GM12878 (cell line): ENCODE data around the gene TRAPPC4. TPM values are rescaled to one million over a fixed set of nuclear protein-coding genes. Genes with fewer than 3 reads are reported as not detected.

Source experiments
- ATAC-seq: fragments of 200-7000 bp; cut with Tn5 transposase; 3 replicates; pipeline ENCODE4 v1.9.1; 2020; ENCODE audit warnings: mild to moderate bottlenecking, moderate library complexity
- BruUV-seq: library from RNA; stranded (reverse); fragments of 400-500 nt; replicated peaks from 2 replicates; lab custom pipeline; 2021; lab: Mats Ljungman, UMichigan
- CTCF ChIA-PET: fragments of 300-600 bp; sonication (Branson Sonifier 250); formaldehyde crosslinking; extraction: SDS; loops from one replicate; lab custom pipeline; 2021; ENCODE audit warnings: inconsistent platforms; lab: Yijun Ruan, JAX
- POLR2A ChIA-PET: fragments of 350-600 bp; formaldehyde crosslinking; extraction: SDS; loops from one replicate; lab custom pipeline; 2021; ENCODE audit warnings: inconsistent platforms; lab: Charles Lee
- RAD21 ChIA-PET: fragments of 300-600 bp; sonication (Branson Sonifier 250); formaldehyde crosslinking; loops from one replicate; lab custom pipeline; 2023; ENCODE audit warnings: antibody characterized with exemption; ENCODE audit not compliant: unreplicated experiment; lab: Charles Lee
- SMC1A ChIA-PET: fragments of 300-600 bp; sonication (Branson Sonifier 250); formaldehyde crosslinking; loops from one replicate; lab custom pipeline; 2023; ENCODE audit not compliant: unreplicated experiment, uncharacterized antibody; lab: Charles Lee
- DNase-seq: peaks from one replicate; pipeline ENCODE4 v3.0.0-alpha.2; 2011; ENCODE audit warnings: low read depth, low spot score
- FAIRE-seq: peaks from 3 replicates; lab custom pipeline; 2011; peaks lifted over from hg19 to GRCh38; lab: Jason Lieb, UNC
- H2AFZ ChIP-seq: 2 replicates; pipeline ENCODE4 v1.6.0; 2011; ENCODE audit warnings: low read depth, low read length, control low read depth; ENCODE audit not compliant: control insufficient read depth
- H3K27ac ChIP-seq: 2 replicates; pipeline ENCODE4 v1.5.1; 2011; ENCODE audit warnings: control low read depth; ENCODE audit not compliant: control insufficient read depth, insufficient read depth
- H3K27me3 ChIP-seq, 2 experiments: replicated peaks in 1 of 2; 2 replicates each; pipeline versions ENCODE4 v1.6.0 to v1.6.1; 2011; ENCODE audit warnings: low read length in 1 of 2; ENCODE audit not compliant: control insufficient read depth in 2 of 2, insufficient read depth in 2 of 2
- H3K36me3 ChIP-seq, 2 experiments: 2 replicates each; pipeline ENCODE4 v1.5.1; 2011; ENCODE audit warnings: low read length in 1 of 2; ENCODE audit not compliant: control insufficient read depth in 2 of 2, insufficient read depth in 2 of 2
- H3K4me1 ChIP-seq: 2 replicates; pipeline ENCODE4 v1.6.1; 2011; ENCODE audit warnings: mild to moderate bottlenecking, low read length, moderate library complexity, mixed read lengths; ENCODE audit not compliant: control insufficient read depth, insufficient read depth
- H3K4me2 ChIP-seq: 2 replicates; pipeline ENCODE4 v1.6.0; 2011; ENCODE audit warnings: control low read depth; ENCODE audit not compliant: control insufficient read depth, insufficient read depth
- H3K4me3 ChIP-seq: fragments of 200-600 bp; sonication (generic); 2 replicates; pipeline ENCODE4 v1.5.1; 2016
- H3K79me2 ChIP-seq: 2 replicates; pipeline ENCODE4 v1.6.0; 2011; ENCODE audit warnings: low read length; ENCODE audit not compliant: control insufficient read depth, insufficient read depth
- H3K9ac ChIP-seq: 2 replicates; pipeline ENCODE4 v1.8.0; 2011; ENCODE audit warnings: low read length, control low read depth, mixed read lengths; ENCODE audit not compliant: control insufficient read depth, insufficient read depth
- H3K9me3 ChIP-seq: replicated peaks from 3 replicates; pipeline ENCODE4 v1.5.1; 2011; ENCODE audit warnings: mild to moderate bottlenecking, low read length; ENCODE audit not compliant: control insufficient read depth, insufficient read depth
- H4K20me1 ChIP-seq: 2 replicates; pipeline ENCODE4 v1.6.0; 2011; ENCODE audit not compliant: control insufficient read depth, insufficient read depth
- TCF7 ChIP-seq: IDR thresholded peaks from 2 replicates; pipeline ENCODE4 v1.6.1; 2014; ENCODE audit warnings: antibody characterized with exemption, borderline replicate concordance
- ZNF207 ChIP-seq: fragments of 450-650 bp; IDR thresholded peaks from 2 replicates; pipeline ENCODE4 v1.6.1; 2014; ENCODE audit warnings: antibody characterized with exemption, mild to moderate bottlenecking, borderline replicate concordance
- WGBS: methylation state at CpG from one replicate; pipeline ENCODE4 v1.1.6; 2016; ENCODE audit warnings: low lambda C conversion rate; ENCODE audit not compliant: insufficient replicate concordance, insufficient coverage; ENCODE audit errors: missing lambda C conversion rate; 5-methylcytosine and 5-hydroxymethylcytosine counted together
- in situ Hi-C: fragments of 300-500 bp; cut with MboI; formaldehyde crosslinking; loops from 9 replicates; pipeline ENCODE4 v1.14.3; 2018; ENCODE audit warnings: mixed read lengths
- intact Hi-C: fragments of 100-400 bp; cut with micrococcal nuclease; formaldehyde crosslinking; loops from one replicate; pipeline ENCODE4 v1.14.2; 2022; ENCODE audit not compliant: unreplicated experiment
- polyA plus RNA-seq, 11 experiments: library from polyadenylated mRNA; depleted of rRNA in 4 of 11; unstranded in 6 of 11; stranded (reverse) in 5 of 11; fragments of >200 nt; fragmentation: Nextera tagmentation in 4 of 11; fragmentation: Illumina TruSeq in 1 of 11; extraction: Ambion mirVana in 4 of 11; extraction: Trizol in 1 of 11; gene quantifications; 1 replicate in 1 of 11; 2 replicates in 10 of 11; pipeline versions ENCODE4 v1.2.1 to v1.2.3, GENCODE V29; 2011 to 2016; ENCODE audit warnings: inconsistent platforms in 2 of 11, missing spikeins in 2 of 11, low read depth in 1 of 11
- total RNA-seq, 4 experiments: library from RNA; depleted of rRNA in 3 of 4; stranded (reverse); fragments of >200 nt in 3 of 4; fragmentation: Illumina TruSeq in 1 of 4; extraction: Trizol in 1 of 4; gene quantifications; 2 replicates each; pipeline versions ENCODE4 v1.2.1 to v1.2.3, GENCODE V29; 2013 to 2021
- TF ChIP-seq, protein P1 (sequence below): fragments of 450-650 bp; conservative IDR thresholded peaks from 2 replicates; pipeline ENCODE4 v1.6.1; 2017; ENCODE audit warnings: mild to moderate bottlenecking, moderate library complexity
- TF ChIP-seq, protein P2 (sequence below): fragments of 450-650 bp; IDR thresholded peaks from 2 replicates; pipeline ENCODE4 v1.6.1; 2017; ENCODE audit warnings: mild to moderate bottlenecking, low read depth, inconsistent platforms; ENCODE audit not compliant: poor library complexity, severe bottlenecking

TRAPPC4 gene
- total and polyA plus RNA-seq, 10 of the 15 experiments (the other 5 are each of a cell fraction or from before 2014, with no cell fraction given): 61.6 to 231 (median 98.8) TPM

DNA sequence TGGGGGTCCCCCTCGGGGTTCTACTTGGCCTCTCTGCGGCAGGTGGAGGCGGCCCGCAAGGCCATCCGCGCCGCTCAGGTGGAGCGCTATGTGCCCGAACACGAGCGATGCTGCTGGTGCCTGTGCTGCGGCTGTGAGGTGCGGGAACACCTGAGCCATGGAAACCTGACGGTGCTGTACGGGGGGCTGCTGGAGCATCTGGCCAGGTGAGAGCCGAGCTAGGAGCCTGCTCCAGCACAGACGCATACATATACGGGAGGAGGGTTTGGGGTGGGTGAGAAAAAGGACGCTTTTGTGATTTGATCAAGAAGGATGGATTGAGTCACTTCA, 20.2 kb upstream of the TRAPPC4 start:
- no peak for FAIRE-seq
- no peaks in the 10 kb centered on the region for H4K20me1 ChIP-seq
- 0 out of 4 replicates have a peak, but pooled peaks cover 0 to 2% of the 10 kb centered on the region in 2 experiments for H3K36me3 ChIP-seq
- peak overlapping the region; percentile 74 for H3K9ac ChIP-seq
- ChIA-PET RAD21 (interaction anchor here (1.1 to 1.3 kb wide), 2 partner anchors 18 to 87 kb away, joined by 3 read pairs; no protein-coding TSS in a partner anchor), POLR2A (interaction anchor here (1.0 to 1.6 kb wide), 6 partner anchors 20 to 123 kb away, joined by 3 to 7 read pairs (median 4); partner anchors contain the start of genes HINFP, RPS25 and TRAPPC4), SMC1A (interaction anchor here (1.2 to 5.7 kb wide), 3 partner anchors 19 to 69 kb away, joined by 3 to 26 read pairs (median 3); partner anchors contain the start of genes RPS25, TRAPPC4 and VPS11), CTCF (interaction anchor here (1.0 to 2.2 kb wide), 2 partner anchors 33 to 326 kb away, joined by 5 read pairs; partner anchors contain the start of gene SLC37A4)
- H3K4me3 ChIP-seq: peak overlapping the region; percentile 91
- intact Hi-C loops (no loop called here), in situ Hi-C loops (no loop called here)
- ATAC-seq: no peak; the same call in 2 of the 3 replicates
- DNase-seq: no peak
- H3K4me1 ChIP-seq: no peaks in the 10 kb centered on the region; the same call in none of the 2 replicates
- WGBS: under 1% methylated on average over 19 of the region's 19 CpGs
- TF ChIP-seq, protein P1, sequence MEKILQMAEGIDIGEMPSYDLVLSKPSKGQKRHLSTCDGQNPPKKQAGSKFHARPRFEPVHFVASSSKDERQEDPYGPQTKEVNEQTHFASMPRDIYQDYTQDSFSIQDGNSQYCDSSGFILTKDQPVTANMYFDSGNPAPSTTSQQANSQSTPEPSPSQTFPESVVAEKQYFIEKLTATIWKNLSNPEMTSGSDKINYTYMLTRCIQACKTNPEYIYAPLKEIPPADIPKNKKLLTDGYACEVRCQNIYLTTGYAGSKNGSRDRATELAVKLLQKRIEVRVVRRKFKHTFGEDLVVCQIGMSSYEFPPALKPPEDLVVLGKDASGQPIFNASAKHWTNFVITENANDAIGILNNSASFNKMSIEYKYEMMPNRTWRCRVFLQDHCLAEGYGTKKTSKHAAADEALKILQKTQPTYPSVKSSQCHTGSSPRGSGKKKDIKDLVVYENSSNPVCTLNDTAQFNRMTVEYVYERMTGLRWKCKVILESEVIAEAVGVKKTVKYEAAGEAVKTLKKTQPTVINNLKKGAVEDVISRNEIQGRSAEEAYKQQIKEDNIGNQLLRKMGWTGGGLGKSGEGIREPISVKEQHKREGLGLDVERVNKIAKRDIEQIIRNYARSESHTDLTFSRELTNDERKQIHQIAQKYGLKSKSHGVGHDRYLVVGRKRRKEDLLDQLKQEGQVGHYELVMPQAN: 0 out of 2 replicates have a peak, but pooled peaks have one; percentile 12
- TF ChIP-seq TCF7 (no peak), ZNF207 (no peak)
- TF ChIP-seq, protein P2, sequence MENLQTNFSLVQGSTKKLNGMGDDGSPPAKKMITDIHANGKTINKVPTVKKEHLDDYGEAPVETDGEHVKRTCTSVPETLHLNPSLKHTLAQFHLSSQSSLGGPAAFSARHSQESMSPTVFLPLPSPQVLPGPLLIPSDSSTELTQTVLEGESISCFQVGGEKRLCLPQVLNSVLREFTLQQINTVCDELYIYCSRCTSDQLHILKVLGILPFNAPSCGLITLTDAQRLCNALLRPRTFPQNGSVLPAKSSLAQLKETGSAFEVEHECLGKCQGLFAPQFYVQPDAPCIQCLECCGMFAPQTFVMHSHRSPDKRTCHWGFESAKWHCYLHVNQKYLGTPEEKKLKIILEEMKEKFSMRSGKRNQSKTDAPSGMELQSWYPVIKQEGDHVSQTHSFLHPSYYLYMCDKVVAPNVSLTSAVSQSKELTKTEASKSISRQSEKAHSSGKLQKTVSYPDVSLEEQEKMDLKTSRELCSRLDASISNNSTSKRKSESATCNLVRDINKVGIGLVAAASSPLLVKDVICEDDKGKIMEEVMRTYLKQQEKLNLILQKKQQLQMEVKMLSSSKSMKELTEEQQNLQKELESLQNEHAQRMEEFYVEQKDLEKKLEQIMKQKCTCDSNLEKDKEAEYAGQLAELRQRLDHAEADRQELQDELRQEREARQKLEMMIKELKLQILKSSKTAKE: no peak
- H2AFZ ChIP-seq: peak overlapping the region; percentile 98
- H3K27me3 ChIP-seq: no peaks in the 10 kb centered on the region
- BruUV-seq: TSS peak; percentile 75
- H3K27ac ChIP-seq: peak overlapping the region; percentile 48; the same call in 1 of the 2 replicates
- H3K79me2 ChIP-seq: peaks cover 24% of the 10 kb centered on the region
- peak overlapping the region; percentile 63 for H3K4me2 ChIP-seq
- H3K9me3 ChIP-seq: no peaks in the 10 kb centered on the region
